WTC11 (cell line): Measurements from ENCODE around the gene NCOA3. TPM values are rescaled to one million over a fixed set of nuclear protein-coding genes. Genes with fewer than 3 reads are reported as not detected.

Source experiments
- ATAC-seq: fragments of 200-7000 bp; cut with Tn5 transposase; 2 replicates; pipeline ENCODE4 v1.10.0; 2021; ENCODE audit warnings: mild to moderate bottlenecking, moderate library complexity
- CTCF ChIA-PET: fragments of 300-600 bp; sonication (Branson Sonifier 250); formaldehyde crosslinking; loops from one replicate; lab custom pipeline; 2021; ENCODE audit warnings: antibody characterized with exemption; lab: Charles Lee
- POLR2A ChIA-PET: fragments of 350-600 bp; sonication (Branson Sonifier 250); formaldehyde crosslinking; loops from one replicate; lab custom pipeline; 2021; ENCODE audit warnings: antibody characterized with exemption; lab: Charles Lee
- DNase-seq: peaks from one replicate; pipeline ENCODE4 v3.0.0; 2021; ENCODE audit warnings: low spot score
- H3K27ac Mint-ChIP-seq: 2 replicates; pipeline ENCODE4 v1.8.0; 2021; ENCODE audit warnings: mixed read lengths
- H3K27me3 Mint-ChIP-seq: 2 replicates; pipeline ENCODE4 v1.8.0; 2021; ENCODE audit warnings: low read depth, mild to moderate bottlenecking, moderate library complexity, mixed read lengths
- H3K36me3 Mint-ChIP-seq: 2 replicates; pipeline ENCODE4 v1.8.0; 2021; ENCODE audit warnings: mixed read lengths
- H3K4me1 Mint-ChIP-seq: 2 replicates; pipeline ENCODE4 v1.8.0; 2022; ENCODE audit warnings: mixed read lengths
- H3K4me3 Mint-ChIP-seq: 2 replicates; pipeline ENCODE4 v1.8.0; 2021; ENCODE audit warnings: mild to moderate bottlenecking, moderate library complexity, mixed read lengths
- H3K9me3 Mint-ChIP-seq: 2 replicates; pipeline ENCODE4 v1.8.0; 2021; ENCODE audit warnings: mixed read lengths
- ATF1 ChIP-seq: sonication (generic); formaldehyde crosslinking; IDR thresholded peaks from 2 replicates; pipeline ENCODE4 v1.8.1; 2023; ENCODE audit warnings: mild to moderate bottlenecking, moderate library complexity, missing genetic modification reagents
- ELF4 ChIP-seq: sonication (generic); formaldehyde crosslinking; IDR thresholded peaks from 2 replicates; pipeline ENCODE4 v1.8.1; 2022; ENCODE audit warnings: low read depth, mild to moderate bottlenecking, moderate library complexity, missing genetic modification reagents
- NR1H2 ChIP-seq: sonication (generic); formaldehyde crosslinking; IDR thresholded peaks from 2 replicates; pipeline ENCODE4 v1.9.0; 2021; ENCODE audit warnings: mild to moderate bottlenecking, moderate library complexity, missing genetic modification reagents
- NR2C2 ChIP-seq: sonication (generic); formaldehyde crosslinking; IDR thresholded peaks from 2 replicates; pipeline ENCODE4 v1.8.0; 2022; ENCODE audit warnings: mild to moderate bottlenecking, missing genetic modification reagents
- TCF7 ChIP-seq: sonication (generic); formaldehyde crosslinking; IDR thresholded peaks from 2 replicates; pipeline ENCODE4 v1.8.0; 2022; ENCODE audit warnings: mild to moderate bottlenecking, low read depth, missing genetic modification reagents, moderate library complexity
- ZNF263 ChIP-seq: sonication (generic); formaldehyde crosslinking; IDR thresholded peaks from 2 replicates; pipeline ENCODE4 v1.8.1; 2022; ENCODE audit warnings: low read depth, mild to moderate bottlenecking, moderate library complexity, missing genetic modification reagents
- ZNF416 ChIP-seq: fragments of 250-450 bp; sonication (Bioruptor Pico); IDR thresholded peaks from 2 replicates; pipeline ENCODE4 v1.9.0; 2021; ENCODE audit warnings: mild to moderate bottlenecking, inconsistent platforms
- total RNA-seq: library from RNA; stranded (reverse); gene quantifications from 3 replicates; pipeline ENCODE4 v1.2.3, GENCODE V29; 2021
- TF ChIP-seq, protein P1 (sequence below): sonication (generic); formaldehyde crosslinking; IDR thresholded peaks from 2 replicates; pipeline ENCODE4 v1.8.0; 2023; ENCODE audit warnings: missing genetic modification reagents
- TF ChIP-seq, protein P2 (sequence below): sonication (generic); formaldehyde crosslinking; IDR thresholded peaks from 2 replicates; pipeline ENCODE4 v1.8.1; 2023; ENCODE audit warnings: mild to moderate bottlenecking, missing genetic modification reagents
- TF ChIP-seq, protein P3 (sequence below): sonication (generic); formaldehyde crosslinking; conservative IDR thresholded peaks from 2 replicates; pipeline ENCODE4 v1.8.1; 2023; ENCODE audit warnings: mild to moderate bottlenecking, low read depth, missing genetic modification reagents, moderate library complexity
- TF ChIP-seq, protein P4 (sequence below): fragments of 250-450 bp; sonication (Bioruptor Pico); IDR thresholded peaks from 2 replicates; pipeline ENCODE4 v1.9.0; 2021; ENCODE audit warnings: mild to moderate bottlenecking
- TF ChIP-seq, protein P5 (sequence below): sonication (generic); formaldehyde crosslinking; IDR thresholded peaks from 2 replicates; pipeline ENCODE4 v1.8.1; 2022; ENCODE audit warnings: mild to moderate bottlenecking, moderate library complexity, missing genetic modification reagents
- TF ChIP-seq, protein P6 (sequence below): sonication (generic); formaldehyde crosslinking; IDR thresholded peaks from 2 replicates; pipeline ENCODE4 v1.8.1; 2023; ENCODE audit warnings: mild to moderate bottlenecking, missing genetic modification reagents

NCOA3 gene
- total RNA-seq, 1 experiment from 2014 or later = 25.2 TPM

DNA sequence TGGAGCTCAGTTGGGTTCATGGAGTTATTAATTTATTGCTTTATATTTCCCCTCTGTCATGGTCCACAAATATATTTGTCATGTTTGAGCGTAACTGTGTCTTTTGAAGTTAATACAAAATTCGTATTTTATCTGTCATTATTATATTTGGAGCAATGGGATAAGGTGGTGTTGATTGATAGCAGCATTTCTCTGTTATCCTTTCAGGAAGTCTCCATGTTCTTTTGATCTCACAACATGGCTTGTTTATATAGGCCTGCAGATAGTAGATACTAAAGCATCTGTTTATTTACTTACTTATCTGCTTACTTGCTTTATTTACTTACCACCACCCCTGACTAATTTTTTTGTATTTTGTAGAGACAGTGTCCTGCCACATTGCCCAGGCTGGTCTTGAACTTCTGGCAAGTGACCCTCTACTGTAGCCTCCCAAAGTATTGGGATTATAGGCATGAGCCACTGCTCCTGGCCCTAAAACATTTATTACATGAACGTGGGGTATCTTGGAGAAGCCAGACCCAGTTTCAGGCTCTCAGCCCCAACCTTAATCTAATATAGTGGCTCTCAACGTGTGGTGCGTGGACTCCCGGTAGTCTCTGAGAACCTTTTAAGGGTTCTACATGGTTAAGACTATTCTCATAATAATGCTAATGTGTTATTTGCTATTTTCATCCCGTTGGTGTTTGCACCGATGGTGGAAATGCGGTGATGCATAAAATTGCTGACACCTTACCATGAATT, 104.2 kb downstream of the NCOA3 start:
- Mint-ChIP-seq H3K4me1 (peaks cover 26% of the 10 kb centered on the region), H3K27ac (no peak overlapping the region), H3K9me3 (peaks cover 13% of the 10 kb centered on the region)
- ChIA-PET CTCF (no interaction called here), POLR2A (no interaction called here)
- ATAC-seq = no peak
- no peak for DNase-seq
- TF ChIP-seq, protein P1, sequence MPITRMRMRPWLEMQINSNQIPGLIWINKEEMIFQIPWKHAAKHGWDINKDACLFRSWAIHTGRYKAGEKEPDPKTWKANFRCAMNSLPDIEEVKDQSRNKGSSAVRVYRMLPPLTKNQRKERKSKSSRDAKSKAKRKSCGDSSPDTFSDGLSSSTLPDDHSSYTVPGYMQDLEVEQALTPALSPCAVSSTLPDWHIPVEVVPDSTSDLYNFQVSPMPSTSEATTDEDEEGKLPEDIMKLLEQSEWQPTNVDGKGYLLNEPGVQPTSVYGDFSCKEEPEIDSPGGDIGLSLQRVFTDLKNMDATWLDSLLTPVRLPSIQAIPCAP = no peak
- TF ChIP-seq, protein P2, sequence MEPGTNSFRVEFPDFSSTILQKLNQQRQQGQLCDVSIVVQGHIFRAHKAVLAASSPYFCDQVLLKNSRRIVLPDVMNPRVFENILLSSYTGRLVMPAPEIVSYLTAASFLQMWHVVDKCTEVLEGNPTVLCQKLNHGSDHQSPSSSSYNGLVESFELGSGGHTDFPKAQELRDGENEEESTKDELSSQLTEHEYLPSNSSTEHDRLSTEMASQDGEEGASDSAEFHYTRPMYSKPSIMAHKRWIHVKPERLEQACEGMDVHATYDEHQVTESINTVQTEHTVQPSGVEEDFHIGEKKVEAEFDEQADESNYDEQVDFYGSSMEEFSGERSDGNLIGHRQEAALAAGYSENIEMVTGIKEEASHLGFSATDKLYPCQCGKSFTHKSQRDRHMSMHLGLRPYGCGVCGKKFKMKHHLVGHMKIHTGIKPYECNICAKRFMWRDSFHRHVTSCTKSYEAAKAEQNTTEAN (CRISPR knock-in tag) = no peak
- TF ChIP-seq, protein P3, sequence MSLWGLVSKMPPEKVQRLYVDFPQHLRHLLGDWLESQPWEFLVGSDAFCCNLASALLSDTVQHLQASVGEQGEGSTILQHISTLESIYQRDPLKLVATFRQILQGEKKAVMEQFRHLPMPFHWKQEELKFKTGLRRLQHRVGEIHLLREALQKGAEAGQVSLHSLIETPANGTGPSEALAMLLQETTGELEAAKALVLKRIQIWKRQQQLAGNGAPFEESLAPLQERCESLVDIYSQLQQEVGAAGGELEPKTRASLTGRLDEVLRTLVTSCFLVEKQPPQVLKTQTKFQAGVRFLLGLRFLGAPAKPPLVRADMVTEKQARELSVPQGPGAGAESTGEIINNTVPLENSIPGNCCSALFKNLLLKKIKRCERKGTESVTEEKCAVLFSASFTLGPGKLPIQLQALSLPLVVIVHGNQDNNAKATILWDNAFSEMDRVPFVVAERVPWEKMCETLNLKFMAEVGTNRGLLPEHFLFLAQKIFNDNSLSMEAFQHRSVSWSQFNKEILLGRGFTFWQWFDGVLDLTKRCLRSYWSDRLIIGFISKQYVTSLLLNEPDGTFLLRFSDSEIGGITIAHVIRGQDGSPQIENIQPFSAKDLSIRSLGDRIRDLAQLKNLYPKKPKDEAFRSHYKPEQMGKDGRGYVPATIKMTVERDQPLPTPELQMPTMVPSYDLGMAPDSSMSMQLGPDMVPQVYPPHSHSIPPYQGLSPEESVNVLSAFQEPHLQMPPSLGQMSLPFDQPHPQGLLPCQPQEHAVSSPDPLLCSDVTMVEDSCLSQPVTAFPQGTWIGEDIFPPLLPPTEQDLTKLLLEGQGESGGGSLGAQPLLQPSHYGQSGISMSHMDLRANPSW = no peak
- TF ChIP-seq, all 79 proteins: peak for 0
- Mint-ChIP-seq H3K36me3 (peaks cover 17% of the 10 kb centered on the region), H3K4me3 (no peak overlapping the region), H3K27me3 (no peaks in the 10 kb centered on the region)

DNA sequence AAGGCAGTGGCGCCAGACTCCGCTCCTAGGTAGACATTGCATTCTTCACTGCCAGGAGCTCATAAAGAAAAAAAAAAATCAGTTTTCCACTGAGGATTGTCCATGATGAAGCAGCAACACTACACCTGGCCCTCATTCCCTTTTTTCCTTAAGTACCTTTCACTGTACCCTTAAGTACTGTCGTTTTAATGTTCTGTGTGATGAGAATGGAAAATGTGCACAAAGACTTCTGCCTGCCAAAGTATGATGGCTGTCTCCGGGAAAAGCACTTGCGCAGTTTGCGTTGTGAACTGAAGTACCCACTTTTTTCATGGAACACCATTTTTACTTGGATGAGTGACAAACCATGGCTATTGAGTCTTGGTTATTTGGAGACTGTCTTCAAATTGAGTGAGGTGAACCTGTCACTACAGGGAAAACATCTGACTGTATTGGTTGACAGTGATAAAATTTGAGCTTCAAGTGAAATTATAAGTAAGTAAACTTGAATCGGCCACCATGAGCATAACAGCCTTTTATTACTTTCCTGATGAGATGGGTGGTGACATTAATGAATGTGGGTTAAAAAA, 104.8 kb downstream of the NCOA3 start:
- no peak overlapping the region for H3K4me3 Mint-ChIP-seq
- TF ChIP-seq NR1H2 (CRISPR knock-in tag) = no peak
- TF ChIP-seq ZNF416 (CRISPR knock-in tag) = no peak
- H3K4me1 Mint-ChIP-seq = peaks cover 23% of the 10 kb centered on the region
- H3K36me3 Mint-ChIP-seq = peaks cover 17% of the 10 kb centered on the region
- POLR2A ChIA-PET = no interaction called here
- DNase-seq (no peak), ATAC-seq (no peak)
- no peaks in the 10 kb centered on the region; the same call in 1 of the 2 replicates for H3K27me3 Mint-ChIP-seq
- peaks cover 13% of the 10 kb centered on the region for H3K9me3 Mint-ChIP-seq
- CTCF ChIA-PET = no interaction called here
- H3K27ac Mint-ChIP-seq = no peak overlapping the region

DNA sequence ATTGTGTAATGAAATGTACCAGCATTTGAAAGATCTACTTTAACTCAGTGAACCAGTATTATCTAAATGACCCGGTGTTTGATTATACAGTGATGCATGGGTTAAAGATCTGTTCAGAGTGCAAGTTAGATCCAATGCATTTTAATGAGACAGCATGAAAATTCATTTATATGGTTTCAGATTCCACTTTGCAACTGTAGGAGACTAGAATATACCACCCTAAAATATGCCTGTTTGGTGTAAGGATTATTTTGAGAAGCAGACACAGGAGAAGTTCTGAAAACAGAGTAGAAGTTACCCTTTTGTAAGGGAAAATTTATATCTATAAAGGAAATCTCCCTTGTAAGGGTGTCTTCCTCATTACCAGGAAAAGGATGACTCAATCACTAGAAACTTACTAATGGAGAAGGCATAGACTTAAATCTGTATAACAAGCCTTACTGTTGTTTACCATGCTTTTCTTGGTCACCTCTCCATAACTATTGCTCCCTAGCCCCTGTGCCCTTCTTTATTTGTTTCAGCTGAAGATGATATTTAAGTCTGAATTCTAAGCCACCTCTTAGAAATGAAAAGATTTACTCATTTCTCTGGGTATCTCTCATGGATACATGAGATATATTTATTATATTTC, 105.4 kb downstream of the NCOA3 start:
- ATAC-seq (no peak), DNase-seq (no peak)
- TF ChIP-seq NR2C2 (CRISPR knock-in tag) (no peak), TCF7 (no peak), ATF1 (CRISPR knock-in tag) (no peak), ELF4 (CRISPR knock-in tag) (no peak), ZNF263 (CRISPR knock-in tag) (no peak)
- TF ChIP-seq, protein P4, sequence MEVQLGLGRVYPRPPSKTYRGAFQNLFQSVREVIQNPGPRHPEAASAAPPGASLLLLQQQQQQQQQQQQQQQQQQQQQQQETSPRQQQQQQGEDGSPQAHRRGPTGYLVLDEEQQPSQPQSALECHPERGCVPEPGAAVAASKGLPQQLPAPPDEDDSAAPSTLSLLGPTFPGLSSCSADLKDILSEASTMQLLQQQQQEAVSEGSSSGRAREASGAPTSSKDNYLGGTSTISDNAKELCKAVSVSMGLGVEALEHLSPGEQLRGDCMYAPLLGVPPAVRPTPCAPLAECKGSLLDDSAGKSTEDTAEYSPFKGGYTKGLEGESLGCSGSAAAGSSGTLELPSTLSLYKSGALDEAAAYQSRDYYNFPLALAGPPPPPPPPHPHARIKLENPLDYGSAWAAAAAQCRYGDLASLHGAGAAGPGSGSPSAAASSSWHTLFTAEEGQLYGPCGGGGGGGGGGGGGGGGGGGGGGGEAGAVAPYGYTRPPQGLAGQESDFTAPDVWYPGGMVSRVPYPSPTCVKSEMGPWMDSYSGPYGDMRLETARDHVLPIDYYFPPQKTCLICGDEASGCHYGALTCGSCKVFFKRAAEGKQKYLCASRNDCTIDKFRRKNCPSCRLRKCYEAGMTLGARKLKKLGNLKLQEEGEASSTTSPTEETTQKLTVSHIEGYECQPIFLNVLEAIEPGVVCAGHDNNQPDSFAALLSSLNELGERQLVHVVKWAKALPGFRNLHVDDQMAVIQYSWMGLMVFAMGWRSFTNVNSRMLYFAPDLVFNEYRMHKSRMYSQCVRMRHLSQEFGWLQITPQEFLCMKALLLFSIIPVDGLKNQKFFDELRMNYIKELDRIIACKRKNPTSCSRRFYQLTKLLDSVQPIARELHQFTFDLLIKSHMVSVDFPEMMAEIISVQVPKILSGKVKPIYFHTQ (CRISPR knock-in tag) = no peak
- TF ChIP-seq, protein P5, sequence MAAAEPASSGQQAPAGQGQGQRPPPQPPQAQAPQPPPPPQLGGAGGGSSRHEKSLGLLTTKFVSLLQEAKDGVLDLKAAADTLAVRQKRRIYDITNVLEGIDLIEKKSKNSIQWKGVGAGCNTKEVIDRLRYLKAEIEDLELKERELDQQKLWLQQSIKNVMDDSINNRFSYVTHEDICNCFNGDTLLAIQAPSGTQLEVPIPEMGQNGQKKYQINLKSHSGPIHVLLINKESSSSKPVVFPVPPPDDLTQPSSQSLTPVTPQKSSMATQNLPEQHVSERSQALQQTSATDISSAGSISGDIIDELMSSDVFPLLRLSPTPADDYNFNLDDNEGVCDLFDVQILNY (CRISPR knock-in tag) = no peak
- TF ChIP-seq, protein P6, sequence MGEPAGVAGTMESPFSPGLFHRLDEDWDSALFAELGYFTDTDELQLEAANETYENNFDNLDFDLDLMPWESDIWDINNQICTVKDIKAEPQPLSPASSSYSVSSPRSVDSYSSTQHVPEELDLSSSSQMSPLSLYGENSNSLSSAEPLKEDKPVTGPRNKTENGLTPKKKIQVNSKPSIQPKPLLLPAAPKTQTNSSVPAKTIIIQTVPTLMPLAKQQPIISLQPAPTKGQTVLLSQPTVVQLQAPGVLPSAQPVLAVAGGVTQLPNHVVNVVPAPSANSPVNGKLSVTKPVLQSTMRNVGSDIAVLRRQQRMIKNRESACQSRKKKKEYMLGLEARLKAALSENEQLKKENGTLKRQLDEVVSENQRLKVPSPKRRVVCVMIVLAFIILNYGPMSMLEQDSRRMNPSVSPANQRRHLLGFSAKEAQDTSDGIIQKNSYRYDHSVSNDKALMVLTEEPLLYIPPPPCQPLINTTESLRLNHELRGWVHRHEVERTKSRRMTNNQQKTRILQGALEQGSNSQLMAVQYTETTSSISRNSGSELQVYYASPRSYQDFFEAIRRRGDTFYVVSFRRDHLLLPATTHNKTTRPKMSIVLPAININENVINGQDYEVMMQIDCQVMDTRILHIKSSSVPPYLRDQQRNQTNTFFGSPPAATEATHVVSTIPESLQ = no peak
- no peak overlapping the region for H3K4me3 Mint-ChIP-seq
- peaks cover 23% of the 10 kb centered on the region for H3K4me1 Mint-ChIP-seq
- no peaks in the 10 kb centered on the region; the same call in 1 of the 2 replicates for H3K27me3 Mint-ChIP-seq
- ChIA-PET POLR2A (no interaction called here), CTCF (no interaction called here)
- H3K27ac Mint-ChIP-seq = no peak overlapping the region
- peaks cover 13% of the 10 kb centered on the region for H3K9me3 Mint-ChIP-seq
- H3K36me3 Mint-ChIP-seq = peaks cover 17% of the 10 kb centered on the region
